Kidney epithelial cell (primary cell): Measurements from ENCODE around the gene SPARCL1. TPM values are rescaled to one million over a fixed set of nuclear protein-coding genes. Genes with fewer than 3 reads are reported as not detected.
"Not testable (repeated sequence)": the region's sequence is repeated elsewhere in the genome, so short reads cannot be mapped to it uniquely, and the experiment has no call there.

ENCODE experiments used
- DNase-seq: peaks from one replicate; pipeline ENCODE4 v3.0.0-alpha.2; 2010; ENCODE audit warnings: low read depth
- H3K27me3 ChIP-seq: 2 replicates; pipeline ENCODE4 v1.6.0; 2011; ENCODE audit warnings: low read length; ENCODE audit not compliant: control insufficient read depth, insufficient read depth
- H3K36me3 ChIP-seq: 2 replicates; pipeline ENCODE4 v1.5.1; 2011; ENCODE audit warnings: low read length; ENCODE audit not compliant: control insufficient read depth, insufficient read depth
- H3K4me3 ChIP-seq: 2 replicates; pipeline ENCODE4 v1.5.1; 2011; ENCODE audit warnings: low read depth, mild to moderate bottlenecking, control low read depth, low read length
- CTCF ChIP-seq: IDR thresholded peaks from 2 replicates; pipeline ENCODE4 v1.5.1; 2011; ENCODE audit warnings: mild to moderate bottlenecking, moderate library complexity, low read length, control low read depth, inconsistent platforms; ENCODE audit not compliant: insufficient read depth, poor library complexity, severe bottlenecking
- total RNA-seq: library from RNA; depleted of rRNA; stranded (reverse); fragments of >200 nt; gene quantifications from 2 replicates; pipeline ENCODE4 v1.2.3, GENCODE V29; 2015

The SPARCL1 gene
- total RNA-seq, 1 donor from 2014 or later = not detected

DNA sequence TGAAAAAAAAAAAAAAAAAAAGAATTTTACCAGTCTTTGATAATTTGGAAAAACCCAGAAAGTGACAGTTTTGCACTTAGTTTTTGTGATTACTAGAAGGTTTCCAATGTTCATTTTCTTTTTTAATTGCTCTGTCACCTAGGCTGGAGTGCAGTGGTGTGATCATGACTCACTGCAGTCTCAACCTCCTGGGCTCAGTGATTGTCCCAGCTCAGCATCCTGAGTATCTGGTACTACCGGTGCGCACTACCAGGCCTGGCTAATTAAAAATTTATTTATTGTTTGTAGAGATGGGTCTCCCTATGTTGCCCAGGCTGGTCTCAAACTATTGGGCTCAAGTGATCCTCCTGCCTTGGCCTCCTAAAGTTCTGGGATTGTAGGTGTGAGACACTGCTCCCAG lies 103.5 kb downstream of the SPARCL1 start:
- Histone ChIP-seq H3K4me3 (no peak overlapping the region), H3K27me3 (no peaks in the 10 kb centered on the region), H3K36me3 (no peaks in the 10 kb centered on the region)
- DNase-seq = no peak
- TF ChIP-seq CTCF = no peak

DNA sequence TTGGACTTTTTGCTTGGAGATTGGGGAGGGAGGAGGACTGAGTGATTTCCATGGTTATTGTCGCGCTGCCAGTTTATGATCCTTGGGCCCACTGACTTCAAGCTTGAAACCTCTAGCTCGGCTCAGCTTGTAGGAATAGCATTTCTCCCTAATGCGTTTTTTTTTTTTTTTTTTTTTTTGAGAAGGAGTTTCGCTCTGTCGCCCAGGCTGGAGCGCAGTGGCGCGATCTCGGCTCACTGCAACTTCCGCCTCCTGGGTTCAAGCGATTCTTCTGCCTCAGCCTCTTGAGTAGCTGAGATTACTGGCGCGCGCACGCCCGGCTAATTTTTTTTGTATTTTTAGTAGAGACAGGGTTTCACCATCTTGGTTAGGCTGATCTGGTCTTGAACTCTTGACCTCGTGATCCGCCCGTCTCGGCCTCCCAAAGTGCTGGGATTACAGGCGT lies 105.1 kb downstream of the SPARCL1 start:
- H3K4me3 ChIP-seq = peak overlapping the region; percentile 69
- not testable (repeated sequence) for H3K27me3 ChIP-seq, H3K36me3 ChIP-seq, DNase-seq

Other genes with a start within 250 kb of the SPARCL1 start
- gene HSD17B13, start 206.5 kb downstream of the SPARCL1 start, total RNA-seq = 0.04 and 0.14 TPM in 2 replicates
- gene HSD17B11, start 138.2 kb downstream of the SPARCL1 start, total RNA-seq = 12.9 and 14.4 TPM in 2 replicates
- gene NUDT9, start 106.8 kb downstream of the SPARCL1 start, total RNA-seq = 22.3 and 26.6 TPM in 2 replicates
- gene DSPP, start 79.2 kb upstream of the SPARCL1 start, total RNA-seq = not detected in 2 replicates
- not detected in 2 replicates for gene DMP1, start 120.9 kb upstream of the SPARCL1 start, total RNA-seq